Neural cell (in vitro differentiated cells): Measurements from ENCODE around the gene DHX30.

Source experiments
- CTCF ChIP-seq: fragments of 450-650 bp; IDR thresholded peaks from 2 replicates; pipeline ENCODE4 v1.5.1; 2014; ENCODE audit warnings: antibody characterized with exemption, mild to moderate bottlenecking, moderate library complexity; ENCODE audit not compliant: poor library complexity, severe bottlenecking
- EP300 ChIP-seq: fragments of 450-650 bp; conservative IDR thresholded peaks from 2 replicates; pipeline ENCODE4 v1.6.1; 2014; ENCODE audit warnings: antibody characterized with exemption, mild to moderate bottlenecking, moderate library complexity; ENCODE audit not compliant: poor library complexity, severe bottlenecking
- TAF1 ChIP-seq: IDR thresholded peaks from 2 replicates; pipeline ENCODE4 v1.6.1; 2012; ENCODE audit warnings: low read depth
- TF ChIP-seq, protein P1 (sequence below): IDR thresholded peaks from 2 replicates; pipeline ENCODE4 v1.6.1; 2012; ENCODE audit warnings: borderline replicate concordance

GRCh38 chr3:47772047-47772446 is 30.9 kb upstream of the DHX30 start:
- TF ChIP-seq TAF1 (no peak), CTCF (no peak), EP300 (no peak)
- TF ChIP-seq, protein P1, sequence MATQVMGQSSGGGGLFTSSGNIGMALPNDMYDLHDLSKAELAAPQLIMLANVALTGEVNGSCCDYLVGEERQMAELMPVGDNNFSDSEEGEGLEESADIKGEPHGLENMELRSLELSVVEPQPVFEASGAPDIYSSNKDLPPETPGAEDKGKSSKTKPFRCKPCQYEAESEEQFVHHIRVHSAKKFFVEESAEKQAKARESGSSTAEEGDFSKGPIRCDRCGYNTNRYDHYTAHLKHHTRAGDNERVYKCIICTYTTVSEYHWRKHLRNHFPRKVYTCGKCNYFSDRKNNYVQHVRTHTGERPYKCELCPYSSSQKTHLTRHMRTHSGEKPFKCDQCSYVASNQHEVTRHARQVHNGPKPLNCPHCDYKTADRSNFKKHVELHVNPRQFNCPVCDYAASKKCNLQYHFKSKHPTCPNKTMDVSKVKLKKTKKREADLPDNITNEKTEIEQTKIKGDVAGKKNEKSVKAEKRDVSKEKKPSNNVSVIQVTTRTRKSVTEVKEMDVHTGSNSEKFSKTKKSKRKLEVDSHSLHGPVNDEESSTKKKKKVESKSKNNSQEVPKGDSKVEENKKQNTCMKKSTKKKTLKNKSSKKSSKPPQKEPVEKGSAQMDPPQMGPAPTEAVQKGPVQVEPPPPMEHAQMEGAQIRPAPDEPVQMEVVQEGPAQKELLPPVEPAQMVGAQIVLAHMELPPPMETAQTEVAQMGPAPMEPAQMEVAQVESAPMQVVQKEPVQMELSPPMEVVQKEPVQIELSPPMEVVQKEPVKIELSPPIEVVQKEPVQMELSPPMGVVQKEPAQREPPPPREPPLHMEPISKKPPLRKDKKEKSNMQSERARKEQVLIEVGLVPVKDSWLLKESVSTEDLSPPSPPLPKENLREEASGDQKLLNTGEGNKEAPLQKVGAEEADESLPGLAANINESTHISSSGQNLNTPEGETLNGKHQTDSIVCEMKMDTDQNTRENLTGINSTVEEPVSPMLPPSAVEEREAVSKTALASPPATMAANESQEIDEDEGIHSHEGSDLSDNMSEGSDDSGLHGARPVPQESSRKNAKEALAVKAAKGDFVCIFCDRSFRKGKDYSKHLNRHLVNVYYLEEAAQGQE: no peak
